ENCODE results near the gene CRTC1.

DNA sequence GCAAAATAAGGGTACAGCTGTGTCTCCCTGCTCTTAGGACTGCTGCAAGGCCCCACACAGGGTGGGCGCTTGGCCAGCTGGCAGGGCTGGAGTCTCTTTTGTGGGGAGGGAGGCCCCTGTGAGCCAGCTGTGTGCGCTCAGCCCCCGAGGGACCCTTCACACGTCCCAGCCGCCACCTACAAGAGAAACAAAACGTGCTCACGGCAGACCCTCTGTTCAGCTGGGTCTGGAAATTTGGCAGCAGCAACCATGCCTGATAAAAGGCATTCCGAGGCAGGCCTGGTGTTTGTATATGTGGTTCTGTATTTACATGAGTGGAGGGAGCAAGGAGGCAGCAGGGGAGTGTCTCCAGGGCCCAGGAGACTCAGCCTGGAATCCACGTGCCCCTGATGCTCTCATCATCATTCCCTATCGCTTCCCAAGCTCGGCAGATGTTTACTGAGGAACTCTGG is 49.7 kb downstream of the CRTC1 start:
- no peak for TF ChIP-seq EZH2phosphoT487 (IDR thresholded peaks at IDR 0.05; ENCODE audit: insufficient read depth, low read depth)
- TF ChIP-seq EZH2 (IDR thresholded peaks at IDR 0.05; ENCODE audit: insufficient read depth, poor library complexity, severe bottlenecking) = no peak
